Pancreas (tissue), 10 donors: ENCODE results near the gene UNC45B. TPM values are rescaled to one million over a fixed set of nuclear protein-coding genes. Genes with fewer than 3 reads are reported as not detected.
"Not testable (repeated sequence)": the region's sequence is repeated elsewhere in the genome, so short reads cannot be mapped to it uniquely, and the experiment has no call there.

Source experiments
- ATAC-seq, 4 donors: fragments of 200-7000 bp; cut with Tn5 transposase; one replicate each; pipeline versions ENCODE4 v1.8.0 to v1.9.1; 2020; ENCODE audit warnings: mild to moderate bottlenecking in 4 of 4, moderate library complexity in 4 of 4
- DNase-seq, 6 donors: peaks; one replicate each; pipeline ENCODE4 v3.0.0-alpha.2; 2020
- FAIRE-seq: peaks from 2 replicates; lab custom pipeline; 2012; peaks lifted over from hg19 to GRCh38; lab: Jason Lieb, UNC
- H3K27ac ChIP-seq, 4 donors: fragments of 200-600 bp; sonication (generic); 1 replicate in 3 of 4; 2 replicates in 1 of 4; pipeline versions ENCODE4 v1.5.0 to v1.8.0; 2020
- H3K27me3 ChIP-seq, 4 donors: fragments of 200-600 bp; one replicate each; pipeline ENCODE4 v1.8.0; 2021
- H3K36me3 ChIP-seq, 3 donors: fragments of 200-600 bp; sonication (generic) in 1 of 3; one replicate each; pipeline versions ENCODE4 v1.5.0 to v1.8.0; 2020 to 2021
- H3K4me1 ChIP-seq, 3 donors: fragments of 200-600 bp; one replicate each; pipeline ENCODE4 v1.8.0; 2021
- H3K4me3 ChIP-seq, 4 donors: fragments of 200-600 bp; sonication (generic) in 2 of 4; one replicate each; pipeline versions ENCODE4 v1.5.0 to v1.8.0; 2020 to 2021
- H3K9me3 ChIP-seq, 4 donors: fragments of 200-600 bp; one replicate each; pipeline ENCODE4 v1.8.0; 2021
- WGBS, 2 donors: extraction: QIAGEN DNeasy Blood & Tissue Kit; methylation state at CpG; one replicate each; pipeline ENCODE4 v1.1.7; 2013; 5-methylcytosine and 5-hydroxymethylcytosine counted together
- intact Hi-C, 3 donors: fragments of 100-400 bp; cut with DNase I; formaldehyde crosslinking; loops; one replicate each; pipeline versions ENCODE4 v1.11.1 to v1.14.2; 2022
- polyA plus RNA-seq, 2 donors: library from polyadenylated mRNA; stranded (reverse); fragments of 200-250 nt; gene quantifications; one replicate each; pipeline ENCODE4 v1.2.3, GENCODE V29; 2013
- total RNA-seq, 6 donors: library from RNA; stranded (reverse); fragmentation: NEBNext Ultra II Directional in 4 of 6; extraction: Animal tissue kit (Norgen Biotek cat#: 25700) in 4 of 6; gene quantifications; one replicate each; pipeline versions ENCODE4 v1.2.1 to v1.2.4, GENCODE V29; 2021 to 2023
- TF ChIP-seq, protein P1 (sequence below), 4 donors: fragments of 200-600 bp; sonication (generic) in 3 of 4; IDR thresholded peaks; one replicate each; pipeline versions ENCODE4 v1.5.0 to v1.8.0; 2021; ENCODE audit warnings: antibody characterized with exemption in 4 of 4
- donor health status: healthy with polysubstance abuse.
- donor health status: DM: no; HTN: no; CAD: no; lungs with moderate emphysema.
- donor health status: DM: no; HTN: no; CAD: no.
- donor health status: control.
- donor health status: control.
- donor health status: Bipolar disorder and iron deficiency.
- donor health status: DM: yes; HTN: yes; CAD: no.
- donor health status: DM: no; HTN: no; CAD: no.
- donor health status: DM: no; HTN: no; CAD: no.
- donor health status: DM: yes; HTN: yes; CAD: no.

Gene UNC45B
- total and polyA plus RNA-seq, 8 donors = 0.02 to 0.06 (median 0.04) TPM; not detected in 5

DNA sequence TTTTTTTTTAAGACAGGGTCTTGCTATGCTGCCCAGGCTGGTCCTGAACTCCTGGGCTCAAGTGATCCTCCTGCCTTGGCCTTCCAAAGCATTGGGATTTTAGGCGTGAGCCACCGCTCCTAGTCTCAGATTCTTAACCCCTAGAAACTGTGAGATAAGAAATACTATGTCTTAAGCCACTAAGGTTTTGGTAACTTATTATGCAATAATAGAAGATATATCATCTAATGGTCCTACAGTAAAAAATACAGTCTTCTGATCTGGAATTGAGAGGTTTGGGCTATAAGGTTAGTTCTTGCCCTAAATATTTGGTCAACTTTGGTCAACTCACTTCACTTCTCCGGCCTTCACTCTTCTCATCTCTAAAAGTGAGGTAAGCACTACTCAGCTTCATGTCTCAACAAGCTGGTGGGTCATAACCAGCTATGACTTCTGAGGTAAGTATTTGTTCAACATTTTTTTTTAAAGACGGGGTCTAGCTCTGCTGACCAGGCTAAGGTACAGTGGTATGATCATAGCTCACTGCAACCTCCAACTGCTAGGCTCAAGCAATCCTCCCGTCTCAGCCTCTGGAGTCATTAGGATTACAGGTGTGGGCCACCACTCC lies 42.7 kb upstream of the UNC45B start:
- TF ChIP-seq, protein P1, sequence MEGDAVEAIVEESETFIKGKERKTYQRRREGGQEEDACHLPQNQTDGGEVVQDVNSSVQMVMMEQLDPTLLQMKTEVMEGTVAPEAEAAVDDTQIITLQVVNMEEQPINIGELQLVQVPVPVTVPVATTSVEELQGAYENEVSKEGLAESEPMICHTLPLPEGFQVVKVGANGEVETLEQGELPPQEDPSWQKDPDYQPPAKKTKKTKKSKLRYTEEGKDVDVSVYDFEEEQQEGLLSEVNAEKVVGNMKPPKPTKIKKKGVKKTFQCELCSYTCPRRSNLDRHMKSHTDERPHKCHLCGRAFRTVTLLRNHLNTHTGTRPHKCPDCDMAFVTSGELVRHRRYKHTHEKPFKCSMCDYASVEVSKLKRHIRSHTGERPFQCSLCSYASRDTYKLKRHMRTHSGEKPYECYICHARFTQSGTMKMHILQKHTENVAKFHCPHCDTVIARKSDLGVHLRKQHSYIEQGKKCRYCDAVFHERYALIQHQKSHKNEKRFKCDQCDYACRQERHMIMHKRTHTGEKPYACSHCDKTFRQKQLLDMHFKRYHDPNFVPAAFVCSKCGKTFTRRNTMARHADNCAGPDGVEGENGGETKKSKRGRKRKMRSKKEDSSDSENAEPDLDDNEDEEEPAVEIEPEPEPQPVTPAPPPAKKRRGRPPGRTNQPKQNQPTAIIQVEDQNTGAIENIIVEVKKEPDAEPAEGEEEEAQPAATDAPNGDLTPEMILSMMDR (IDR thresholded peaks at IDR 0.05) = no peak
- Histone ChIP-seq H3K4me3 (no peak overlapping the region), H3K36me3 (peaks cover 0 to 15% (median 0%) of the 10 kb centered on the region in 3 donors), H3K27me3 (no peaks in the 10 kb centered on the region), H3K27ac (no peak overlapping the region), H3K9me3 (no peaks in the 10 kb centered on the region), H3K4me1 (no peaks in the 10 kb centered on the region)
- FAIRE-seq (no peak), DNase-seq (no peak), ATAC-seq (no peak)
- 93% methylated on average over 5 of the region's 5 CpGs for WGBS, 2 donors
- intact Hi-C loops = no loop called here

GRCh38 chr17:35110791-35111190 lies 36.8 kb upstream of the UNC45B start:
- not testable (repeated sequence) for FAIRE-seq, H3K4me3 ChIP-seq, ATAC-seq, H3K36me3 ChIP-seq, H3K4me1 ChIP-seq, DNase-seq, H3K27me3 ChIP-seq, H3K9me3 ChIP-seq, H3K27ac ChIP-seq
- intact Hi-C loops = loop anchor here in 1 of 3 donors (10.0 kb wide), 1 partner anchor 686 kb away; no protein-coding TSS in a partner anchor
- WGBS, 2 donors = 96 to 97% methylated on average over 17 of the region's 17 CpGs

DNA sequence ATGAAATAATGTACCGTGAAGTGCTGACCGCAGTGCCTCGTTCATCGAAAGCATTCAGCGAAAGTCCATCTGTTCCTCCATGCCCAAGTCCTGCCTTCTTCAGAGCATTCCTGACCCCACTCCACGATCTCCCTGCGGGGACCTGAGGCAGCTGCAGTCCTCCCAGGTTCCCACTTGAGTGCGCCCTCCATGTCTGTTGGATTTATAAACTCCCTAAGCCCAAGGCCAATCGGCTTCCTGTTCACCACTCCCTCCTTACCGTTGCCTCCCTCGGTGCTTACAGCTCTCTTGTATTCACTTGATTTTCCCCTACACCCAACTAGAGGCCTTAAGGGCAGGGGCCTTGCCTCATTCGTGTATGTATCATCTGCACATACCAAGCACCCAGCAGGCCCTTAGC lies 30.8 kb upstream of the UNC45B start:
- no peak for FAIRE-seq
- Histone ChIP-seq H3K9me3 (no peaks in the 10 kb centered on the region), H3K4me1 (peaks cover 0 to 8% (median 0%) of the 10 kb centered on the region in 3 donors), H3K36me3 (no peaks in the 10 kb centered on the region), H3K27me3 (no peaks in the 10 kb centered on the region), H3K4me3 (no peak overlapping the region), H3K27ac (no peak overlapping the region)
- 85 to 86% methylated on average over 12 of the region's 12 CpGs for WGBS, 2 donors
- DNase-seq = no peak
- TF ChIP-seq, protein P1 (IDR thresholded peaks at IDR 0.05) = no peak
- ATAC-seq = no peak
- intact Hi-C loops = loop anchor here in 2 of 3 donors (5.0 to 10.0 kb wide), 2 partner anchors 690 to 692 kb away; no protein-coding TSS in a partner anchor

DNA sequence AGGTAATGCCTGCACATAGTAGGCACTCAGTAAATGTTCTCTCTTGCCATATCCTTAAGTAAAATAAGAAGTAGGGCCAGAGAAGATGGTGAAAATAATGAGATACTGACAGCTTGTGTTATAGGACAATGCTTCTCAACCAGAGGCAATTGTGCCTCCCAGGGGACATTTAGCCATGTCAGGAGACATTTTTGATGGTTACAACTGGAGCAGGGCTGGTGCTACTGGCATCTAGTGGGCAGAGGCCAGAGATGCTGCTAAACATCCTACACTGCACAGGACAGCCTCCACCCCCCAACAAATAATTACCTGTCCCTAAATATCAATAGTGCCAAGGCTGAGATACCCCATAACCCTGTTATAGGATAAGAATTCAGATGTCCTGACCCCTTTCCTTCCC lies 29.6 kb upstream of the UNC45B start:
- DNase-seq (no peak), ATAC-seq (no peak), FAIRE-seq (no peak)
- Histone ChIP-seq H3K27ac (no peak overlapping the region), H3K27me3 (no peaks in the 10 kb centered on the region), H3K9me3 (no peaks in the 10 kb centered on the region), H3K4me1 (peaks cover 0 to 8% (median 0%) of the 10 kb centered on the region in 3 donors), H3K4me3 (no peak overlapping the region), H3K36me3 (no peaks in the 10 kb centered on the region)
- intact Hi-C loops = loop anchor here in 2 of 3 donors (5.0 to 10.0 kb wide), 2 partner anchors 691 to 693 kb away; no protein-coding TSS in a partner anchor
- TF ChIP-seq, protein P1 (IDR thresholded peaks at IDR 0.05) = no peak

- TF ChIP-seq, protein P1 (IDR thresholded peaks at IDR 0.05) = peak; percentile 86 to 96 (median 94)
- WGBS, 2 donors = 0% methylated on average over 48 to 72 of the region's 72 CpGs
- ATAC-seq (peak; percentile 97 to 98 (median 98)), DNase-seq (peak; percentile 50 to 92 (median 81)), FAIRE-seq (no peak)
- intact Hi-C loops = loop anchor here in 2 of 3 donors (5.0 to 10.0 kb wide), 3 partner anchors 125 to 695 kb away; no protein-coding TSS in a partner anchor
- Histone ChIP-seq H3K27ac (peak within 1 kb of the TSS; percentile 30 to 66 (median 52)), H3K27me3 (no peaks in the 10 kb centered on the region), H3K9me3 (no peaks in the 10 kb centered on the region), H3K36me3 (no peaks in the 10 kb centered on the region), H3K4me3 (peak within 1 kb of the TSS; percentile 61 to 85 (median 80)), H3K4me1 (peaks cover 0 to 8% (median 0%) of the 10 kb centered on the region in 3 donors)
Observed at GRCh38 chr17:35119370-35120165, 28.0 kb upstream of the UNC45B start, which contains the start of gene RAD51D. Gene RAD51D (minus strand): TSS chr17:35119860. CDS start chr17:35119613, 247 bp downstream.
